Activated T-helper 9 cell treated with anti-CD3 and anti-CD28 coated beads, Interleukin-2, amount 50 U/mL, for 16 hours (primary cell): ENCODE results near the gene SHROOM1.

Experiments
- DNase-seq: peaks from one replicate; pipeline ENCODE4 v3.0.0-alpha.2; 2020; ENCODE audit warnings: low read depth

Gene SHROOM1

DNA sequence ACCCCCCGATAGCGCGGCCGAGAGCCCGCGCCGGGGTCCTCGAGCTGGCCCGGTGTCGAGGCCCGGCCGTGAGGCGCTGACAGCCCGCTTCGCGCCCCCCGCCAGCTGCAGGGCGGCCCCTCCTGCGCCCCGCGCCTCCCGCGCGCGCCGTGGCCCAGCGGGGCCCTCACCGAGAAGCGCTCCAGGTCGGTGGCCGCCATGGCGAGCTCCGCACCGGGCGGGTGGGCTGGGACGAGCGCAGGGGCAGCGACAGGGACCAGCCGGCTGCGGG, 53.6 kb downstream of the SHROOM1 start:
- DNase-seq: no peak

GRCh38 chr5:132776131-132776937, 54.1 kb downstream of the SHROOM1 start:
- DNase-seq: no peak

- DNase-seq: no peak
Measured at GRCh38 chr5:132775476-132775961, 54.9 kb downstream of the SHROOM1 start.

DNA sequence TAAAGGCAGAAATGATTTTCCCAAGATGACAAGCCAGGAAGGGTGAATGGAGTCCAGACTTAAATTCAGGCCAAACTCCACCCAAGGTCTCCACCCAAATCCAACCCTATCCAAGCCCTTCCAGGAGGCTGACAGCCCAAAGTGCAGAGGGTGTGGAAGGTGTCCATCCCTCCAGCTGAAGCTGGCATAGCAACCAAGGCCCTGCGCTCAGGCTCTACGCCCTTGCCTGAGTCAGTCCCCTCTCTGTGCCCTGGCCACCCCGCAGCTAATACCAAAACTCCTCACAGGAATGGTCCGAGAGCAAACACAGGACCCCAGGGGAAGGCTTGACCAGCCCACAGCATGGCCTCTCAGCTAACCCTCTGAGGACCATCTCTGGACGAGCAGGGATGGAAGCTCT, 55.6 kb downstream of the SHROOM1 start:
- DNase-seq: no peak

DNA sequence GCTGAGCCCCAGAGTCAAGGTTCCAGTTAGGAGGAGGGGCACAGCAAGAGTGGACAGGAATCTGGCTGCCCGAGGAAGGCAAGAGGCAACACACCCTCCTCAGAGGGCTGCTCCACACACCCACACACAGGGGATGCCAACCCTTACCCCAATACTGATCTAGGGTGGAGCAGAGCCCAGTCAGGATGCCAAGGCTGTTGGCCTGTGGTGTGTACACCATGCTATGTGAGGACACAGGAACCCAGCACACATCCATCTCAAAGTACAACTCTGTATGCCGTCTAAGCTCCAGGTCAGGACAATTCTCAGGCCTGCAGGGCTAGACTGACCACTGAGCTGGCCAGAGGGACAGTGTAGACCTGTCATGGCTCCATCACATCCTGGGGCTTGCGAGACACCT, 56.0 kb downstream of the SHROOM1 start:
- no peak for DNase-seq

GRCh38 chr5:132773601-132774355, 56.7 kb downstream of the SHROOM1 start:
- no peak for DNase-seq

GRCh38 chr5:132773114-132773513, 57.3 kb downstream of the SHROOM1 start:
- no peak for DNase-seq

- DNase-seq: no peak
Measured at GRCh38 chr5:132772291-132773070, 58.0 kb downstream of the SHROOM1 start.
